Peyer's patch (tissue), 4 donors: ENCODE data around the gene UGT1A10.

ENCODE experiments used
- POLR2A ChIP-seq, 2 donors: fragments of 450-650 bp; IDR thresholded peaks; one replicate each; pipeline ENCODE4 v1.5.1; 2017; ENCODE audit warnings: antibody characterized with exemption in 2 of 2, mild to moderate bottlenecking in 2 of 2, moderate library complexity in 2 of 2
- TF ChIP-seq, protein P1 (sequence below), 6 experiments: fragments of 450-650 bp in 4 of 6; fragments of 200-600 bp in 2 of 6; sonication (generic) in 1 of 6; IDR thresholded peaks; one replicate each; pipeline ENCODE4 v1.5.1; 2017 to 2019; ENCODE audit warnings: antibody characterized with exemption in 6 of 6, mild to moderate bottlenecking in 3 of 6, moderate library complexity in 1 of 6

DNA sequence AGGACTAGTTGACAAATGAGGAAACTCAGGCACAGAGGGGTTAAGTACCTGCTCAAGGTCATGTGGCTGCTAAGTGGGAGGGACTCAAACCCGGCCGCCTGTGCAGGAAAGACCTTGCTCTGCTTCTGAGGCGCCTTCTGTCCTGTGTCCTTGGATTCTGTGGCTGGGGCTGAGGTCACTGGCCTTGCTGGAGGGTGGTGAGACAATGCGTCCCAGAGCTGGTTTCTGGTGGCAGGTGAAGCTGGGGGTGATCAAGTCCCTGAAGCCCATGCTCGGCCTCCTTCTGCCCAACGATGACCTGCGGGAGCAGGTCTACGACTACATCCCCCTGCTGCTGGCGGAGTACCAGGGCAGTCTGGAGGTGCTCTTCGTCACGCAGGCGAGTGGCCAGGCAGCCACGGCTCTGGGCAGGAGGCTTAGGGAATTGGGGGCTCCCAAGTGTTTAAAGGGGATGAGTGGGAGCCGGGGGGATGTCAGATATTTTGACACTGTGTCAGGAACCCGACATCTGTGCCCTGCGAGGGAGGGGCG is 157.9 kb downstream of the UGT1A10 start:
- TF ChIP-seq, protein P1, sequence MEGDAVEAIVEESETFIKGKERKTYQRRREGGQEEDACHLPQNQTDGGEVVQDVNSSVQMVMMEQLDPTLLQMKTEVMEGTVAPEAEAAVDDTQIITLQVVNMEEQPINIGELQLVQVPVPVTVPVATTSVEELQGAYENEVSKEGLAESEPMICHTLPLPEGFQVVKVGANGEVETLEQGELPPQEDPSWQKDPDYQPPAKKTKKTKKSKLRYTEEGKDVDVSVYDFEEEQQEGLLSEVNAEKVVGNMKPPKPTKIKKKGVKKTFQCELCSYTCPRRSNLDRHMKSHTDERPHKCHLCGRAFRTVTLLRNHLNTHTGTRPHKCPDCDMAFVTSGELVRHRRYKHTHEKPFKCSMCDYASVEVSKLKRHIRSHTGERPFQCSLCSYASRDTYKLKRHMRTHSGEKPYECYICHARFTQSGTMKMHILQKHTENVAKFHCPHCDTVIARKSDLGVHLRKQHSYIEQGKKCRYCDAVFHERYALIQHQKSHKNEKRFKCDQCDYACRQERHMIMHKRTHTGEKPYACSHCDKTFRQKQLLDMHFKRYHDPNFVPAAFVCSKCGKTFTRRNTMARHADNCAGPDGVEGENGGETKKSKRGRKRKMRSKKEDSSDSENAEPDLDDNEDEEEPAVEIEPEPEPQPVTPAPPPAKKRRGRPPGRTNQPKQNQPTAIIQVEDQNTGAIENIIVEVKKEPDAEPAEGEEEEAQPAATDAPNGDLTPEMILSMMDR (IDR thresholded peaks at IDR 0.05) = no peak
- TF ChIP-seq POLR2A (IDR thresholded peaks at IDR 0.05) = no peak
